Stimulated activated CD8-positive, alpha-beta memory T cell treated with anti-CD3 and anti-CD28 coated beads, Interleukin-2, amount 100 ng/mL, for 1 hour (primary cell): ENCODE results near the gene ABCB9.
"Not testable (repeated sequence)": the region's sequence is repeated elsewhere in the genome, so short reads cannot be mapped to it uniquely, and the experiment has no call there.

Experiments
- DNase-seq, 2 donors: peaks; one replicate each; pipeline ENCODE4 v3.0.0-alpha.2; 2020; ENCODE audit warnings: low read depth in 2 of 2

ABCB9 gene

DNA sequence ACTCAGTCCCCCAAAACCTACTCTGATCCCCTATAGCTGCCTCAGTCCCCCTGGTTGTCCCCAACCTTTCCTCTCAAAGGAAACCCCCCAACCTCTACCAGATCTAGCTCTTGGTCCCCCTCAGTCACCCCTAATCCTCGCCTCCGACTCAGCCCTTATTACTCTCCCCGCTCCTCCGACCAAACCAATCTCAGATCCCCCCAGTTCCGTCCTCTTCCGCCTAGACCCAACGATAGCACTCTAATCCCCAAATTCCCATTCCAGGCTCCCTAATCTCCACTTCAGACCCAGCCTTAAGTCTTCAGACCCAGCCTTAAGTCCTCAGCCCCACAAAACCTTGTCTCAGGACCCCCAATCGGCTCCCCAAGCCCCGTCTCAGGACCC, 71.0 kb downstream of the ABCB9 start:
- no peak for DNase-seq

DNA sequence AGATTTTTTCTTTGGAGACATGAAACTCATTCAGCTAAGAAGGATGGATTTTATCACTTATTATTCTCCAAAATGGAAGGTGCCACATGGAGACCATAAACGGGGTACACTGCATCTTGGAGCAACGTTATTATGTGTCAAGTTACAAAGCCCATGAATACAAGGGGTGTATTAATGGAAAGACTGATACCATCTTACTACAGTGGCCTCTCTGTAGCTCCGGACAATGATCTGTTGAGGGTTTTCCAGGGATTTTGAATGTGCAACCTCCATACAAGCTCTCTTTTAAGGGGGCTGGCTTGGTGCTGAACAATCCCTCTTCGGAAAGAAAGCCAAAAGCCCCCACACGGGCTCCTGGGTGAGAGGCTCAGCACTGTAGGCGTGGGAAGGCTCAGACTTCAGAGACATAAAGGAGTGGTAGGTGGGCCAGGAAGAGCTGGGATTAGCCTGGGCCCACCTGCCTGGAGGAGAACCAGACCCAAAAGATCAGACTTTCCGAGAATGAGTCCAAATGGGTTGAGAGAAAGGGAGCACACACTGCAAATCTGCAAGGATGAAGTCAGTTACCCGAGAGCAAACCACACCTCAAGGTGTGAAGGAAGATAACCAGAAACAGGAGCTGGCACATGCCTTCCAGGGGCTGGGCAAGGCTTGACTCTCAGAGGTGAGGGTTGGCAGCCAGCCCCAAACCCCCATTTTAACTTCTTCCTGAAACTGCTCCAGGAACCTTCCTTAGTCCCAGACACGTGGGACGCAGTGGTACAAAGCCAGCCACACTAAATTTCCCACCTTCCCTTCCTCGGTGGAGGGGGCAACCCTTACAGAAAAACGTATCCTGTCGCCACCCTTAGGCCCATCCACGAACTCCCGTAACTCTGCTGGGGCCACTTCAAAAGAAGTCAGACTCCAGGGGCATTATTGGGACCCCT, 71.8 kb downstream of the ABCB9 start:
- DNase-seq = no peak

DNA sequence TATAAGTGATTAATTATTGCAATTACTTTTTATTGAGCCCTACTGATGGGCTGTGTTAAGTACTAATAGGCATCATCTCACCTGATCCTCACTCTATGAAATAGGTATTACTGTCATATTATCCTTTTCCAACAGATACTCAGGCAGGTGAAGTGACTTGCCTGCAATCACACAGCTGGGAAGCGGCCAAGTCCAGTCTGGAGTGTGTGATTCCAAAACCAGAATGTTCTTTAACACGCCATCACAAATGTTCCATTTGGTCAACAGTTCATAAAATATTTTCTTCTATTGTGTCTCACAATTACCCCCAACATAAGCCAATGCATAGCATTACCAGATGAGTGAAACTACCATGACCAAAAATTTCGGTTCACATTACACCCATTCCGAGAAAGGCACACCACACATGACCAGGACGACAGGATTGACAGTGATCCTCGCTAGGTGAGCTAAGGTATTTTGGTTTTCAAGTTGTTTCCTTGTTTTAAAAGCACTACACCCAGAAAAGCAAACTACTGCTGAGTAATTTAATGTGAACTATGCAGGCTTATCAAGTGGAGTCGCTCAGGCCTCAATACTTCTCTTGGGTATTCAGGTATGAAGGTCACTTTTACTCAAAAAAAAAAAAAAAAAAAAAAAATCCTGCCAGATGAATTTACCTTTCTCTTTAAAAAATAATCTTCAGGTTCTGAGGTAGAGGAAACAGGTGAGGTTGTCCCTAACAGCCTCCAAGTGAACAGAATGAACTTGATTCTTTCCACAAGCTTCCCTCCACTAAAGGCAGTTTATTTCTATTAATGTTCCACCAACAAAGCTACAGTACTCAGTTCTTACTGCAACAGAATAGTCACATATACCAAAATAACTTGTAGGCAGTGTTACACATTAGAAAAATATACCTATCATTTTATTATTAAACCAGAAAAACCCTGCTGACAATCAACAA, 72.8 kb downstream of the ABCB9 start:
- no peak for DNase-seq

DNA sequence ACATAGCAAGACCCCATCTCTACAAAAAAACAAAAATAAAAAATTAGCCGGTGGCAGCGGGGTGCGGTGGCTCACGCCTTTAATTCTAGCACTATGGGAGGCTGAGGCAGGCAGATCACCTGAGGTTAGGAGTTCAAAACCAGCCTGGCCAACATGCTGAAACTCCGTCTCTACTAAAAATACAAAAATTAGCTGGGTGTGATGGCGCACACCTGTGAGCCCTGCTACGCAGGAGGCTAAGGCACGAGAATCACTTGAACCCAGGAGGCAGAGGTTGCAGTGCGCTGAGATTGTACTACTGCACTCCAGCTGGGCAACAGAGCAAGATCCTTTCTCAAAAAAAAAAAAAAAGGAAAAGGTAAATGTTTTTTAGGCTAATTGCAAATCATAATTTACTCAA, 73.5 kb downstream of the ABCB9 start:
- DNase-seq = not testable (repeated sequence)

DNA sequence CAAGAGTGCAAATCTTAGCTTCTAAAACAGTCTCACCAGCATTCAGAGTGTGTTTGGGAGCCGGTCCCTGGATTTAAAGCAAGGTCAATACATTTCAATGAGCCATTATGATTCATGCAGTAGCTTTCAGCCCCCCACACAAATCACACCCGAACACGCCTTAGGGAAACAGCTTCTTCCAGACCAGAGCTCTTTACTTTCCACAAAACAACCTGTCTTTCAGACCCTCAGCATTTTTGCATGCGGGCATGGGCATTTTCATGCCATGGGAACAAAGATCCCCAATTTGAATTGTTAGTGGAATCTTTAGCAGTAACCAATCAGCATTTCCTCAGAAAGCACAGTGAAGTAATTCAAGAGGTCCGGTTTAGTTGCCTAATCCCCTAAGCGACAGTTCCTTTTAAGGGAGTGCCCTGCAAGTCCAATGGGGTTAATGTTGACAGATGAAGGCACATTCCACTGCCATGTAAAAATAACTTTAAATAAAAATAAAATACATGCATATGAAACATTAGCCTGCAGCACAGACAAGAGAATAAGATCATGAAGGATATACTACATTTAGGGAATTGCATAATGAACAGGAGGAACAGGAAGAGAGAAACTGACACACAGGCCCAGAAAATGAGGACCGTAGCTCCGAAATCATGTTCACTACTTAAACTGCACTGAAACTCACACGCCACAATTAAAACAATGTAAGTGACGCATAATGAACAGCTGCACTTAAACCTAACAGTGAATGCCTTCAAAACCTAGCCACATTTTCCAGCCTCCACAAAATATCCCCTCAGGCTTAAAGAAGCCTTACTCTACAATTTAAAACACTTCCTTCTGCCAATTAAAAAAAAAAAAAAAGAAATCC, 74.4 kb downstream of the ABCB9 start:
- DNase-seq = no peak

DNA sequence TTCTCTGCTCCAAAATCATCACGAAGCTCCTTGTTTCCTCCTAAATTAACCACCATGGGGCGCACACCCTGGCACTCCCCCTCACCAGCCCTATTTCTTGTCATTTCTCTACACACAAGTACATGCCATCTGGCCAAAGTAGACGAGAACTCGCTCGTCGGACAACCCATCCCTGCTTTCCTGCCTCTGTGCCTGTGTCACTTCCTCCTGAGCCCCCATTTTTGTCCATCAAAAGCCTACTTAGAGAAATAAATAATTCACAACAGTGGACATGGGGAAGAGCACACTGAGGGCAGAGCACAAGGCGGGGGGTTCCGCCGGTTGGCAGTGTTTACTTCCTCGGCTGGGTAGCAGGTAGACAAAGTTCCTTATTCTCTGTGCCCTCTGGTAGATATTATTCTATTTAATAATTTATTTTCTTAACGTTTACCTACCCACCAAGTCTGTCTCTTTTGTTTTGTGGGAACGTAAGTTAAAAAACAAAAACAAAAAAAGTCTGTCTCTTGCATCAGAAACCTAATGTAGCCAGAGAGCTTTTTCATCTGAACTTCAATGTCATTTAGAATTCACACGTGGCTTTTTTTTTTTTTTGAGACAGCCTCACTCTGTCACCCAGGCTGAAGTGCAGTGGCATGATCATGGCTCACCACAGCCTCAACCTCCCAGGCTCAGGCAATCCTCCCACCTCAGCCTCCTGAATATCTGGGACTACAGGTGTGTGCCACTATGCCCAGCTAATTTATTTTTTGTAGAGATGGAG, 76.3 kb downstream of the ABCB9 start:
- DNase-seq = no peak

DNA sequence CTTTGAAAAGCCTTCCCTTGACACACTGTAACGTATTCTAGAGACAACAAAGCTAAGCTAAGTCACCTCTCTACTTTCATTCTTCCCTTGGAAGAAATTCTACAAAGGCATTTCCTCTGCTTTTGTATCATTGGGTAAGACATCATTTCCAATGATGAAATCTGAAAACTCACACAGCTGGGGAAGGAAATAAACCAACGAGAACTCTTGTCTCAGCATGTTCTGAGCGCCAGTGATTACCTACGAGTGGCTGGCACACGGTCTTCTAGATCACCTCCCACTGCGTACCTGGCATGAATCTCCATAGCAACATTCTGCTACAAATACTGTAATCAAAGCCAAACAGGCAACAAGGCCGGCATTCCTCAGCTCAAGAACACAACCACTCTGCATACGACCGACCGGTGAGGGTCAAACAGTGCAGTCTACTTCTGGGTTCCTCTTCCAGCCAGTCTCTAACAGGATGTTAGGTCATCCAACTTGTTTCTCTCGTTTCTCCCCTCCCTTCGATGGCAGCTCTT, 78.0 kb downstream of the ABCB9 start:
- no peak for DNase-seq

DNA sequence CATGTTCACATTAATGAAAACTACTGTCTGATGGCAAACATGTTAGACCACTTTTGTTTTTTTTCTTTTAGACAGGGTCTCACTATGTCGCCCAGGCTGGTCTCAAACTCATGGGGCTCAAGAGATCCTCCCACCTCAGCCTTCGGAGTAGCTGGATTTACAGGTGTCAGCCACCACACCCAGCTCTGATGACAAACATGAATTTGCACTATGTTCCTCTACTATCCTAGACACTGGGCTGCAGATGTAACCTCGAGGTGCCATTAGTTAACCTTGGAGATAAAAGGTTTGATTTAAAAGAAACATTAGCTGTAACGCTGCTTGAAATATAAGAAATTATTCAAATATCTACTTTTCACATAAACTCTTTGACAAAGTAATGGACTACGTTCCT, 78.4 kb downstream of the ABCB9 start:
- no peak for DNase-seq

DNA sequence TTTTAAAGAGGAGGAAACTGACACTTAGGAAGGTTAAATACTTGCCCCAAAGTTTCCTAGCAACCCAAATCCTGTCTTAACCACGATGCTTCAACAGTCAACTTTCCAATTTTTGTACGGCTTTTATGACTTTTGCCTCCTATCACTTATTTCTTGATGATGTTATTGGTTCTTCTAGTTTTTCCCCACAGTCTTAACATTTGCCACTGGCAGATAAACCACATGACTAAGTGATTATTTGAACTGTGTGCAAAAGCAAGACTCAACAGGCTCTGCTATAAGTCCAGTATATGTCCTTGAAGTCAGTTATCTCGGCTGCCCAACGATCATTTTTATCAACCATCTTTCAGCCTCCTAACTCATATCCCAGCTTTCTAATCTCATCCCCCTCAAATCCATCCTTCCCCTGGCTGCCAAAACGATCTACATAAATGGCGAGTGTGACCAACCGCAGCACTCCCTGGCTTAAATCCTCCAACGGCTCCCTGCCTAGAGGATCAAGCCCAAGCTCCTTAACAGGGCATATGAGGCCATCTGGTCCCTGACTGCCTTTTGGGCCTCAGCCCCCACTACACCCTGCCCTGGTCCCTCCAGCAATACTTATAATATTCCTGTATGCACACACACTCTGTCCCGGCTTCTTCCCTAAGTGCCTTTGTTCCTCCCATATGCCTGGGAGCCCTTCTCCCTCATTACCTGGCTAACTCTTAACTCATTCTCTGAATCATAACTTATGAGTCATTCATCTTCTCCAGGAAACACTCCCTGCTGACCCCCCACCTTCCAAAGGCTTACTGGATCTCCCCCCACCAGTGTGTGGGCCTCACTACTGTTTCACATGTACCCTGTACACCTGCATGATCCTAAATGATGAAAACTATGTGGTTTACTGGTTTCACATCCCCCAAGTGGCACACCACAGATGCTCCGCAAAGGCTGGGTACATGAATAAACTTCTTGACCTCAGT, 79.1 kb downstream of the ABCB9 start:
- DNase-seq = no peak

DNA sequence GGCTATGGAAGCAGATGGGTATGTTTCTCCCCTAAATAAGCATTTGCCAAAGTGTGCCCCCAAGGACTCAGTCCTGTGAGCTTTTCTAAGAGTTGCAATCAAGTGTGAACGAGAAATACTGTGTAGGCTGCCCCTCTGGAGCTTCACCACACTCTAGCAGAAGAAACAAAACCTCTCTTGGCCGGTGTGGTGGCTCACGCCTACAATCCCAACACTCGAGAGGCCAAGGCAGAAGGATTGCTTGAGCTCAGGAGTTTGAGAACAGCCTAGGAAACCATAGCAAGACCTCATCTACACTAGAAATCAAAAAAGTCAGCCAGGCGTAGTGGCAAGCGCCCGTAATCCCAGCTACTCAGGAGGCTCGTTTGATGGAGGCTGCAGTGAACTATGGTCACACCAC, 80.1 kb downstream of the ABCB9 start:
- no peak for DNase-seq

DNA sequence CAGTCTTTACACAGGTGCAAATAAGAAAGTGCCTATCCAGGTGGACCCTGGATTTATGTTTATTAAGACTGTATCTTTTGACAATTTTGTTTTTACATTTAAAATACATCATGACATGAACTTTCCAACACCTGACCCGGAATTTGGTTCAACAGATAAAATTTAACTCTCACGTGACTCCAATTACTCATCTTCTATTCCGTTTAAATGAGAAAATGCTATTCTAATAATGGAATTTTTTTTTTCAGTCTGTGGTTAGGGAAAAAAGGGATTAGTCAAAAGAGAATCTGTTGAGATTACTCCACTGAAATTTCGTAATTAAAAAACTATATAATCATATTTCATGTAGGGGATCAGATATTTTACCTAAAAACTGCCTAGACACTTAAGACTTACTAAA, 81.4 kb downstream of the ABCB9 start:
- no peak for DNase-seq

DNA sequence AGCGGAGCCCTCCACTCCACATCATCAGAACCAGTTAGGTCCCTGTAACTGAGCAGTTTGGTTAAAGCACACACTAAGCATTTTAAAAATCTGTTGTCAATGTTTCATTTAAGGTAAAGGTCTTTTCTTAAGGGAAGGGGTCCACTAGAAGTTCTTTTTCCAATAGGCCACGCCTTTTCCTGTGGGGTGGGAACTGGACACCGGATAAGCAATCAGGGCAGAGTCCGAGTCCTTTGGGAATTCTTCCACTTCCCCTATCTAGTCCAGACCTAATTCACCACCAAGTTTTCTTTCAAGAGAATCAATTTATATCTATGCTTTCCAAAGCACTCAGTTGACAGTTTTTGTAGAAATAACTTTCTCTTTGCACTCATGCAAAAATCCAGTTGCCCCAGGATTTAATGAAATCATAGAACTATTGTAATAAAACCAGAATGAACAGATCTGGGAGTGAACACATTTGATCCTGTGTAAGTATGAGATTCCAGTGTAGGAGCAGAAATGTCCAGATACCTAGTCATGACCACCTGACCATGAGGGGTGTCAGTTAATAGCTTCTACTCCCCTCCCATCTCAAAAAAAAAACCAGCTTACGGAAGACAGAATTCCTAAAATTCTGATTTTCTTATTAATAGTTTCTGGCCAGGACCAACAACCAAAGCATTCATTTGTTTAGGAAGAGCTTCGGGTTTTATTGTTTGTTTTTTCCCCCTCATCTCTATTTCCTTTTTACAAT, 82.0 kb downstream of the ABCB9 start:
- DNase-seq = no peak

DNA sequence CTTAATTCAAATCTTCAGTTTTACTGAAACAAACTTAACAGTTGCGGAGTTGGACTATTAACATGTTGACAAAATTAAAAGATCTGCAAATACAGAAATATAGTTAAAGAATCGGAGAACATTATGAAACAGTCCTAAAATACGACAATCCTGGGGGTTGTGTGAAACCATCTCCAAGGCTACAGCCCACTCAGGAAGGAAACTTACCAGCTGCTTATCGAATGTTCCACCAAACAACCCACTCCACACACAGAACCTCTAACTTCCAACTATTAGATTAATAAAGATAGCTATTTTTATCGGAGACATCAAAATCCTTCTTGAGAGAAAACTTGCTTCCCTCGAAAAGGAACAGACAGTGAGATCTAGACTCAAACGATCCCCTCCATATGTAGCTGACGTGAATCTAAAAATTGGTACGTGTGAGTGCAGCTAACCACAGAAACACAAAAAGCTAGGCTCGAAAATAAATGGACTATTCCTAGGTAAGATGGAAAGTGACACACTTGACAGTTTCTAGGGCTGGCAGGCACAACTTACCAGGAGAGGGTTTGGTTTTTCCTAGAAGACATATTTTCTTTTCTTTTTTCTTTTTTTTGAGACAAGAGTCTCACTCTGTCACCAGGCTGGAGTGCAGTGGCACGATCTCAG, 83.2 kb downstream of the ABCB9 start:
- DNase-seq = no peak

DNA sequence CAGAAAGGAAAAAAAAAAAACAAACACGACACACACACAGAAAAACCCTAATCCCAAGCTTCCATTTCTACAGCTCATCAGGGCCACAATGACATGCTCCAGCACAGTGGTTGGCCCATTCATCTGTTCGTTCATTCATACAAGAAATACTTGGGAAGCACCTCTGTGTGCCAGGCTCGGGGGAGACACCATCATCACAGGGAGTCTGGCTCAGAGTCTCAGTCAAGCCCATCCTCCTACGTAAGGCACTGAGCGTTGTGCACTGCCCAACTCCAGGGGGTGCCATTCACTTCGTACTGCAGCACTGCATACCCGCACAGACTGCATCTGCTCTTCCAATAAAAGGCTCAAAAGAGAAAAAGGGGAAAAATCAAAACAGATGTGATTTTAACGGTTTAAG, 85.6 kb downstream of the ABCB9 start:
- no peak for DNase-seq

DNA sequence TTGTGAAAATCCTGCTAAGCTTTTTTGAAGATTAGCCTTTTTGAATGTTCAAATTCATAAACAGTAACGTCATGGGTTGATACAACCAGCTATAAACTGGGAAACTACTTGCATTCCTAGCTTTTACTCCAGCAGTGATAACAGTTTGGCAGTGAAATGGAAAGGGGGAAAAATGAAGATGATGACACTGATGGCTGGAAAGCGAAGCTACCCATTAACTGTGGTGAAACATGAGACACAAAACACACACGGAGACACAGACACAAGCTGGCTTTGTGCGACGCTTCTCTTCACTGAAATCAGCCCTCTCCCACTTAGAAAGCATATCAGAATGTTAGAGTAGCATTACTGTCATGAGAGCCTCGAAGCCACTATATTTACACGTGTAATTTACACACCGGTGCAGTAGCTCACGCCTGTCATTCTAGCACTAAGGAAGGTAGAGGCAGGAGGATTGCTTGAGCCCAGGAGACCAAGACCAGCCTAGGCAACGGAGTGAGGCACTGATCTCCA, 86.1 kb downstream of the ABCB9 start:
- no peak for DNase-seq
